Measurements from ENCODE around the gene FER1L5. TPM values are rescaled to one million over a fixed set of nuclear protein-coding genes. Genes with fewer than 3 reads are reported as not detected.

Gene FER1L5
- total and polyA plus RNA-seq, 2 donors (not counting 1 experiment from before 2014, with no cell fraction given) = not detected

- intact Hi-C loops (cut with micrococcal nuclease) = no loop called here
- no peak overlapping the region for H3K9ac ChIP-seq (ENCODE audit: low read length)
- ChIA-PET CTCF (interaction anchor here (1.1 kb wide), 1 partner anchor 26 kb away, joined by 3 read pairs; no protein-coding TSS in a partner anchor), POLR2A (no interaction called here)
- Mint-ChIP-seq H3K27ac (no peak overlapping the region), H3K4me3 (no peak overlapping the region), H3K27me3 (peaks cover 10% of the 10 kb centered on the region), H3K4me1 (no peaks in the 10 kb centered on the region), H3K9me3 (ENCODE audit: insufficient read depth) (no peaks in the 10 kb centered on the region)
- H4K20me1 ChIP-seq (ENCODE audit: control insufficient read depth, insufficient read depth, low read length, poor library complexity, severe bottlenecking) = no peaks in the 10 kb centered on the region
- no peak overlapping the region for H2AFZ ChIP-seq (ENCODE audit: insufficient read depth, low read depth, low read length, poor library complexity, severe bottlenecking)
- no peaks in the 10 kb centered on the region for H3K79me2 ChIP-seq (ENCODE audit: control insufficient read depth, insufficient read depth, low read length)
- ATAC-seq (ENCODE audit: low read depth) = no peak
- no peak for DNase-seq
- no peak overlapping the region for H3K4me2 ChIP-seq (replicated peaks; ENCODE audit: low read depth, low read length, poor library complexity, severe bottlenecking)
- peaks cover 0 to 4% (median 1%) of the 10 kb centered on the region in 4 experiments for H3K27me3 ChIP-seq (replicated peaks in 1 of 4; ENCODE audit: control extremely low read depth in 1 of 4, control insufficient read depth in 3 of 4, insufficient read depth in 4 of 4, low read length in 3 of 4)
- H3K36me3 ChIP-seq (replicated peaks in 1 of 2; ENCODE audit: control extremely low read depth in 1 of 2, control insufficient read depth in 1 of 2, extremely low read depth in 1 of 2, insufficient read depth in 2 of 2, low read length in 1 of 2) = no peaks in the 10 kb centered on the region
- H3K4me3 ChIP-seq (ENCODE audit: control extremely low read depth in 1 of 5, extremely low read depth in 1 of 5, insufficient read depth in 1 of 5, low read depth in 2 of 5, low read length in 4 of 5) = no peak overlapping the region
- no peaks in the 10 kb centered on the region for H3K4me1 ChIP-seq (ENCODE audit: control insufficient read depth in 2 of 2, insufficient read depth in 2 of 2, low read length in 2 of 2)
- TF ChIP-seq EZH2 (IDR thresholded peaks at IDR 0.05; ENCODE audit: borderline replicate concordance, insufficient read depth, low read depth, low read length, poor library complexity, severe bottlenecking) = no peak
- TF ChIP-seq, protein P1, sequence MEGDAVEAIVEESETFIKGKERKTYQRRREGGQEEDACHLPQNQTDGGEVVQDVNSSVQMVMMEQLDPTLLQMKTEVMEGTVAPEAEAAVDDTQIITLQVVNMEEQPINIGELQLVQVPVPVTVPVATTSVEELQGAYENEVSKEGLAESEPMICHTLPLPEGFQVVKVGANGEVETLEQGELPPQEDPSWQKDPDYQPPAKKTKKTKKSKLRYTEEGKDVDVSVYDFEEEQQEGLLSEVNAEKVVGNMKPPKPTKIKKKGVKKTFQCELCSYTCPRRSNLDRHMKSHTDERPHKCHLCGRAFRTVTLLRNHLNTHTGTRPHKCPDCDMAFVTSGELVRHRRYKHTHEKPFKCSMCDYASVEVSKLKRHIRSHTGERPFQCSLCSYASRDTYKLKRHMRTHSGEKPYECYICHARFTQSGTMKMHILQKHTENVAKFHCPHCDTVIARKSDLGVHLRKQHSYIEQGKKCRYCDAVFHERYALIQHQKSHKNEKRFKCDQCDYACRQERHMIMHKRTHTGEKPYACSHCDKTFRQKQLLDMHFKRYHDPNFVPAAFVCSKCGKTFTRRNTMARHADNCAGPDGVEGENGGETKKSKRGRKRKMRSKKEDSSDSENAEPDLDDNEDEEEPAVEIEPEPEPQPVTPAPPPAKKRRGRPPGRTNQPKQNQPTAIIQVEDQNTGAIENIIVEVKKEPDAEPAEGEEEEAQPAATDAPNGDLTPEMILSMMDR (IDR thresholded peaks at IDR 0.05) = no peak
- H3K27ac ChIP-seq (ENCODE audit: low read length in 2 of 2) = no peak overlapping the region
- no CpG with 5 or more reads among the region's 4 CpGs for WGBS (ENCODE audit: insufficient coverage)
- no peaks in the 10 kb centered on the region for H3K9me3 ChIP-seq (ENCODE audit: control extremely low read depth in 1 of 3, control insufficient read depth in 2 of 3, insufficient read depth in 1 of 3, low read length in 2 of 3)
Measured at GRCh38 chr2:96681540-96681939, 39.0 kb downstream of the FER1L5 start.

- 87% methylated on average over 3 of the region's 5 CpGs for WGBS (ENCODE audit: insufficient coverage)
- Mint-ChIP-seq H3K9me3 (ENCODE audit: insufficient read depth) (no peaks in the 10 kb centered on the region), H3K27me3 (peaks cover 17% of the 10 kb centered on the region), H3K4me3 (no peak overlapping the region), H3K27ac (no peak overlapping the region), H3K4me1 (no peaks in the 10 kb centered on the region)
- Histone ChIP-seq H4K20me1 (ENCODE audit: control insufficient read depth, insufficient read depth, low read length, poor library complexity, severe bottlenecking) (no peaks in the 10 kb centered on the region), H3K4me2 (replicated peaks; ENCODE audit: low read depth, low read length, poor library complexity, severe bottlenecking) (no peak overlapping the region), H3K9ac (ENCODE audit: low read length) (no peak overlapping the region), H3K79me2 (ENCODE audit: control insufficient read depth, insufficient read depth, low read length) (no peaks in the 10 kb centered on the region), H3K27me3 (replicated peaks in 1 of 4; ENCODE audit: control extremely low read depth in 1 of 4, control insufficient read depth in 3 of 4, insufficient read depth in 4 of 4, low read length in 3 of 4) (peaks cover 0 to 4% (median 1%) of the 10 kb centered on the region in 4 experiments), H3K9me3 (ENCODE audit: control extremely low read depth in 1 of 3, control insufficient read depth in 2 of 3, insufficient read depth in 1 of 3, low read length in 2 of 3) (no peaks in the 10 kb centered on the region), H3K4me1 (ENCODE audit: control insufficient read depth in 2 of 2, insufficient read depth in 2 of 2, low read length in 2 of 2) (no peaks in the 10 kb centered on the region), H2AFZ (ENCODE audit: insufficient read depth, low read depth, low read length, poor library complexity, severe bottlenecking) (no peak overlapping the region), H3K27ac (ENCODE audit: low read length in 2 of 2) (no peak overlapping the region), H3K4me3 (ENCODE audit: control extremely low read depth in 1 of 5, extremely low read depth in 1 of 5, insufficient read depth in 1 of 5, low read depth in 2 of 5, low read length in 4 of 5) (no peak overlapping the region), H3K36me3 (replicated peaks in 1 of 2; ENCODE audit: control extremely low read depth in 1 of 2, control insufficient read depth in 1 of 2, extremely low read depth in 1 of 2, insufficient read depth in 2 of 2, low read length in 1 of 2) (no peaks in the 10 kb centered on the region)
- DNase-seq = no peak
- intact Hi-C loops (cut with micrococcal nuclease) = no loop called here
- ChIA-PET CTCF (no interaction called here), POLR2A (no interaction called here)
- ATAC-seq (ENCODE audit: low read depth) = no peak
- TF ChIP-seq, protein P1 (IDR thresholded peaks at IDR 0.05) = no peak
- no peak for TF ChIP-seq EZH2 (IDR thresholded peaks at IDR 0.05; ENCODE audit: borderline replicate concordance, insufficient read depth, low read depth, low read length, poor library complexity, severe bottlenecking)
Measured at GRCh38 chr2:96683307-96683706, 40.7 kb downstream of the FER1L5 start.
